Measurements from ENCODE around the gene PLEKHG2. TPM values are rescaled to one million over a fixed set of nuclear protein-coding genes. Genes with fewer than 3 reads are reported as not detected.
"Not testable (repeated sequence)": the region's sequence is repeated elsewhere in the genome, so short reads cannot be mapped to it uniquely, and the experiment has no call there.

Gene PLEKHG2
- total and polyA plus RNA-seq, 9 of the 15 experiments (the other 6 are each of a cell fraction or from before 2014, with no cell fraction given), result 0.98 to 45.7 (median 9.8) TPM

GRCh38 chr19:39377373-39378362 is 34.8 kb upstream of the PLEKHG2 start:
- CTCF ChIA-PET (ENCODE audit: low intra/inter-chr PET ratio), result no interaction called here
- no peak overlapping the region for H3K27ac ChIP-seq (ENCODE audit: extremely low read depth, low read depth, low read length)
- peak overlapping the region in 1 of 2 experiments; percentile 54; a peak in 2 of 4 replicates for H3K9ac ChIP-seq (ENCODE audit: insufficient read depth in 1 of 2, low read depth in 2 of 2, low read length in 2 of 2)
- peaks cover 93% of the 10 kb centered on the region for H3K36me3 ChIP-seq (ENCODE audit: control insufficient read depth, insufficient read depth, low read length)
- H4K20me1 ChIP-seq (replicated peaks; ENCODE audit: control insufficient read depth, insufficient read depth, low read length), result peaks cover 19% of the 10 kb centered on the region
- WGBS (ENCODE audit: insufficient coverage, low coverage, missing lambda C conversion rate), result 95% methylated on average over 11 of the region's 18 CpGs
- no peak overlapping the region for H3K4me3 ChIP-seq
- H2AFZ ChIP-seq (ENCODE audit: low read depth, low read length), result no peak overlapping the region
- peaks cover 17 to 22% of the 10 kb centered on the region in 2 experiments for H3K4me1 ChIP-seq (replicated peaks in 1 of 2; ENCODE audit: control insufficient read depth in 2 of 2, insufficient read depth in 2 of 2, low read length in 2 of 2)
- no TSS peak for BruUV-seq (replicated peaks)
- no peak for TF ChIP-seq FOXK2 (conservative IDR thresholded peaks at IDR 0.05 in 1 of 2, IDR thresholded peaks at IDR 0.05 in 1 of 2; ENCODE audit: low read depth in 2 of 2)
- TF ChIP-seq SIN3B (IDR thresholded peaks at IDR 0.05; ENCODE audit: low read depth), result no peak
- TF ChIP-seq SREBF1 (IDR thresholded peaks at IDR 0.05; ENCODE audit: borderline replicate concordance, low read depth, low read length), result no peak
- TF ChIP-seq MCM3 (IDR thresholded peaks at IDR 0.05), result no peak
- no peak for TF ChIP-seq ZNF277 (CRISPR knock-in tag; IDR thresholded peaks at IDR 0.05; ENCODE audit: borderline replicate concordance)
- TF ChIP-seq ARID3A (IDR thresholded peaks at IDR 0.05; ENCODE audit: borderline replicate concordance, low read depth, low read length), result no peak
- intact Hi-C loops (cut with micrococcal nuclease) (no loop called here), in situ Hi-C loops (cut with MboI) (no loop called here)
- no peaks in the 10 kb centered on the region for H3K79me2 ChIP-seq (ENCODE audit: control insufficient read depth, insufficient read depth, low read length)
- H3K9me1 ChIP-seq (ENCODE audit: control insufficient read depth, insufficient read depth, low read length), result peaks cover 13% of the 10 kb centered on the region
- H3K9me3 ChIP-seq (replicated peaks; ENCODE audit: control insufficient read depth, insufficient read depth, low read depth, low read length), result no peaks in the 10 kb centered on the region
- FAIRE-seq (no peak), ATAC-seq (no peak), DNase-seq (ENCODE audit: extremely low read depth in 1 of 4, low spot score in 3 of 4) (no peak)
- POLR2A ChIA-PET, result interaction anchor here (0.7 to 1.0 kb wide), 2 partner anchors 13 to 34 kb away, joined by 3 read pairs; partner anchors contain the start of genes MED29 and PAF1
- no peak overlapping the region for H3K4me2 ChIP-seq (ENCODE audit: insufficient read depth, low read length)
- no peaks in the 10 kb centered on the region for H3K27me3 ChIP-seq (ENCODE audit: control insufficient read depth in 2 of 2, insufficient read depth in 2 of 2, low read length in 2 of 2)

- H3K4me2 ChIP-seq (ENCODE audit: insufficient read depth, low read length); H3K27ac ChIP-seq (ENCODE audit: extremely low read depth, low read depth, low read length); CTCF ChIA-PET (ENCODE audit: low intra/inter-chr PET ratio); H3K79me2 ChIP-seq (ENCODE audit: control insufficient read depth, insufficient read depth, low read length); H3K27me3 ChIP-seq (ENCODE audit: control insufficient read depth in 2 of 2, insufficient read depth in 2 of 2, low read length in 2 of 2); H3K9ac ChIP-seq (ENCODE audit: insufficient read depth in 1 of 2, low read depth in 2 of 2, low read length in 2 of 2); DNase-seq (ENCODE audit: extremely low read depth in 1 of 4, low spot score in 3 of 4); H3K9me3 ChIP-seq (replicated peaks; ENCODE audit: control insufficient read depth, insufficient read depth, low read depth, low read length); H3K4me3 ChIP-seq; H2AFZ ChIP-seq (ENCODE audit: low read depth, low read length); BruUV-seq (replicated peaks); FAIRE-seq; in situ Hi-C loops (cut with MboI); intact Hi-C loops (cut with micrococcal nuclease); ATAC-seq: not testable (repeated sequence)
- H3K4me1 ChIP-seq (replicated peaks in 1 of 2; ENCODE audit: control insufficient read depth in 2 of 2, insufficient read depth in 2 of 2, low read length in 2 of 2), result peaks cover 17 to 22% of the 10 kb centered on the region in 2 experiments
- peaks cover 13% of the 10 kb centered on the region for H3K9me1 ChIP-seq (ENCODE audit: control insufficient read depth, insufficient read depth, low read length)
- 95% methylated on average over 4 of the region's 4 CpGs for WGBS (ENCODE audit: insufficient coverage, low coverage, missing lambda C conversion rate)
- peaks cover 22% of the 10 kb centered on the region for H4K20me1 ChIP-seq (replicated peaks; ENCODE audit: control insufficient read depth, insufficient read depth, low read length)
- POLR2A ChIA-PET, result interaction anchor here (0.7 to 2.5 kb wide), 3 partner anchors 11 to 542 kb away, joined by 4 to 15 read pairs (median 4); partner anchors contain the start of genes MED29 and PAF1
- H3K36me3 ChIP-seq (ENCODE audit: control insufficient read depth, insufficient read depth, low read length), result peaks cover 97% of the 10 kb centered on the region
These were observed 33.1 kb upstream of the PLEKHG2 start for GRCh38 chr19:39379366-39379765.
